ENCODE results near the gene CNOT8. TPM values are rescaled to one million over a fixed set of nuclear protein-coding genes. Genes with fewer than 3 reads are reported as not detected.

Gene CNOT8
- total and polyA plus RNA-seq, 9 of the 15 experiments (the other 6 are each of a cell fraction or from before 2014, with no cell fraction given): 15.2 to 68.9 (median 52.1) TPM

- TF ChIP-seq, protein P1, sequence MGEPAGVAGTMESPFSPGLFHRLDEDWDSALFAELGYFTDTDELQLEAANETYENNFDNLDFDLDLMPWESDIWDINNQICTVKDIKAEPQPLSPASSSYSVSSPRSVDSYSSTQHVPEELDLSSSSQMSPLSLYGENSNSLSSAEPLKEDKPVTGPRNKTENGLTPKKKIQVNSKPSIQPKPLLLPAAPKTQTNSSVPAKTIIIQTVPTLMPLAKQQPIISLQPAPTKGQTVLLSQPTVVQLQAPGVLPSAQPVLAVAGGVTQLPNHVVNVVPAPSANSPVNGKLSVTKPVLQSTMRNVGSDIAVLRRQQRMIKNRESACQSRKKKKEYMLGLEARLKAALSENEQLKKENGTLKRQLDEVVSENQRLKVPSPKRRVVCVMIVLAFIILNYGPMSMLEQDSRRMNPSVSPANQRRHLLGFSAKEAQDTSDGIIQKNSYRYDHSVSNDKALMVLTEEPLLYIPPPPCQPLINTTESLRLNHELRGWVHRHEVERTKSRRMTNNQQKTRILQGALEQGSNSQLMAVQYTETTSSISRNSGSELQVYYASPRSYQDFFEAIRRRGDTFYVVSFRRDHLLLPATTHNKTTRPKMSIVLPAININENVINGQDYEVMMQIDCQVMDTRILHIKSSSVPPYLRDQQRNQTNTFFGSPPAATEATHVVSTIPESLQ (CRISPR knock-in tag; IDR thresholded peaks at IDR 0.05): no peak; the same call in 1 of the 2 replicates
- TF ChIP-seq, protein P2, sequence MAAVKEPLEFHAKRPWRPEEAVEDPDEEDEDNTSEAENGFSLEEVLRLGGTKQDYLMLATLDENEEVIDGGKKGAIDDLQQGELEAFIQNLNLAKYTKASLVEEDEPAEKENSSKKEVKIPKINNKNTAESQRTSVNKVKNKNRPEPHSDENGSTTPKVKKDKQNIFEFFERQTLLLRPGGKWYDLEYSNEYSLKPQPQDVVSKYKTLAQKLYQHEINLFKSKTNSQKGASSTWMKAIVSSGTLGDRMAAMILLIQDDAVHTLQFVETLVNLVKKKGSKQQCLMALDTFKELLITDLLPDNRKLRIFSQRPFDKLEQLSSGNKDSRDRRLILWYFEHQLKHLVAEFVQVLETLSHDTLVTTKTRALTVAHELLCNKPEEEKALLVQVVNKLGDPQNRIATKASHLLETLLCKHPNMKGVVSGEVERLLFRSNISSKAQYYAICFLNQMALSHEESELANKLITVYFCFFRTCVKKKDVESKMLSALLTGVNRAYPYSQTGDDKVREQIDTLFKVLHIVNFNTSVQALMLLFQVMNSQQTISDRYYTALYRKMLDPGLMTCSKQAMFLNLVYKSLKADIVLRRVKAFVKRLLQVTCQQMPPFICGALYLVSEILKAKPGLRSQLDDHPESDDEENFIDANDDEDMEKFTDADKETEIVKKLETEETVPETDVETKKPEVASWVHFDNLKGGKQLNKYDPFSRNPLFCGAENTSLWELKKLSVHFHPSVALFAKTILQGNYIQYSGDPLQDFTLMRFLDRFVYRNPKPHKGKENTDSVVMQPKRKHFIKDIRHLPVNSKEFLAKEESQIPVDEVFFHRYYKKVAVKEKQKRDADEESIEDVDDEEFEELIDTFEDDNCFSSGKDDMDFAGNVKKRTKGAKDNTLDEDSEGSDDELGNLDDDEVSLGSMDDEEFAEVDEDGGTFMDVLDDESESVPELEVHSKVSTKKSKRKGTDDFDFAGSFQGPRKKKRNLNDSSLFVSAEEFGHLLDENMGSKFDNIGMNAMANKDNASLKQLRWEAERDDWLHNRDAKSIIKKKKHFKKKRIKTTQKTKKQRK (IDR thresholded peaks at IDR 0.05; ENCODE audit: borderline replicate concordance, low read depth, low read length): no peak
- TF ChIP-seq, protein P3, sequence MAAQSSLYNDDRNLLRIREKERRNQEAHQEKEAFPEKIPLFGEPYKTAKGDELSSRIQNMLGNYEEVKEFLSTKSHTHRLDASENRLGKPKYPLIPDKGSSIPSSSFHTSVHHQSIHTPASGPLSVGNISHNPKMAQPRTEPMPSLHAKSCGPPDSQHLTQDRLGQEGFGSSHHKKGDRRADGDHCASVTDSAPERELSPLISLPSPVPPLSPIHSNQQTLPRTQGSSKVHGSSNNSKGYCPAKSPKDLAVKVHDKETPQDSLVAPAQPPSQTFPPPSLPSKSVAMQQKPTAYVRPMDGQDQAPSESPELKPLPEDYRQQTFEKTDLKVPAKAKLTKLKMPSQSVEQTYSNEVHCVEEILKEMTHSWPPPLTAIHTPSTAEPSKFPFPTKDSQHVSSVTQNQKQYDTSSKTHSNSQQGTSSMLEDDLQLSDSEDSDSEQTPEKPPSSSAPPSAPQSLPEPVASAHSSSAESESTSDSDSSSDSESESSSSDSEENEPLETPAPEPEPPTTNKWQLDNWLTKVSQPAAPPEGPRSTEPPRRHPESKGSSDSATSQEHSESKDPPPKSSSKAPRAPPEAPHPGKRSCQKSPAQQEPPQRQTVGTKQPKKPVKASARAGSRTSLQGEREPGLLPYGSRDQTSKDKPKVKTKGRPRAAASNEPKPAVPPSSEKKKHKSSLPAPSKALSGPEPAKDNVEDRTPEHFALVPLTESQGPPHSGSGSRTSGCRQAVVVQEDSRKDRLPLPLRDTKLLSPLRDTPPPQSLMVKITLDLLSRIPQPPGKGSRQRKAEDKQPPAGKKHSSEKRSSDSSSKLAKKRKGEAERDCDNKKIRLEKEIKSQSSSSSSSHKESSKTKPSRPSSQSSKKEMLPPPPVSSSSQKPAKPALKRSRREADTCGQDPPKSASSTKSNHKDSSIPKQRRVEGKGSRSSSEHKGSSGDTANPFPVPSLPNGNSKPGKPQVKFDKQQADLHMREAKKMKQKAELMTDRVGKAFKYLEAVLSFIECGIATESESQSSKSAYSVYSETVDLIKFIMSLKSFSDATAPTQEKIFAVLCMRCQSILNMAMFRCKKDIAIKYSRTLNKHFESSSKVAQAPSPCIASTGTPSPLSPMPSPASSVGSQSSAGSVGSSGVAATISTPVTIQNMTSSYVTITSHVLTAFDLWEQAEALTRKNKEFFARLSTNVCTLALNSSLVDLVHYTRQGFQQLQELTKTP (IDR thresholded peaks at IDR 0.05; ENCODE audit: low read depth in 1 of 2, partially characterized antibody in 2 of 2): no peak
- TF ChIP-seq WHSC1 (IDR thresholded peaks at IDR 0.05; ENCODE audit: low read length) (no peak), RBM34 (IDR thresholded peaks at IDR 0.05; ENCODE audit: borderline replicate concordance, insufficient read depth, low read length) (no peak), PPARD (CRISPR knock-in tag; IDR thresholded peaks at IDR 0.05) (no peak), ZNF224 (CRISPR knock-in tag; IDR thresholded peaks at IDR 0.05) (no peak), MYBL2 (IDR thresholded peaks at IDR 0.05; ENCODE audit: low read depth) (no peak), MYBL2 (CRISPR knock-in tag; IDR thresholded peaks at IDR 0.05; ENCODE audit: borderline replicate concordance) (no peak), NFE2L1 (tag; IDR thresholded peaks at IDR 0.05; ENCODE audit: borderline replicate concordance, low read depth) (no peak), DLX4 (CRISPR knock-in tag; IDR thresholded peaks at IDR 0.05) (no peak)
- TF ChIP-seq, protein P4, sequence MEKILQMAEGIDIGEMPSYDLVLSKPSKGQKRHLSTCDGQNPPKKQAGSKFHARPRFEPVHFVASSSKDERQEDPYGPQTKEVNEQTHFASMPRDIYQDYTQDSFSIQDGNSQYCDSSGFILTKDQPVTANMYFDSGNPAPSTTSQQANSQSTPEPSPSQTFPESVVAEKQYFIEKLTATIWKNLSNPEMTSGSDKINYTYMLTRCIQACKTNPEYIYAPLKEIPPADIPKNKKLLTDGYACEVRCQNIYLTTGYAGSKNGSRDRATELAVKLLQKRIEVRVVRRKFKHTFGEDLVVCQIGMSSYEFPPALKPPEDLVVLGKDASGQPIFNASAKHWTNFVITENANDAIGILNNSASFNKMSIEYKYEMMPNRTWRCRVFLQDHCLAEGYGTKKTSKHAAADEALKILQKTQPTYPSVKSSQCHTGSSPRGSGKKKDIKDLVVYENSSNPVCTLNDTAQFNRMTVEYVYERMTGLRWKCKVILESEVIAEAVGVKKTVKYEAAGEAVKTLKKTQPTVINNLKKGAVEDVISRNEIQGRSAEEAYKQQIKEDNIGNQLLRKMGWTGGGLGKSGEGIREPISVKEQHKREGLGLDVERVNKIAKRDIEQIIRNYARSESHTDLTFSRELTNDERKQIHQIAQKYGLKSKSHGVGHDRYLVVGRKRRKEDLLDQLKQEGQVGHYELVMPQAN (IDR thresholded peaks at IDR 0.05; ENCODE audit: borderline replicate concordance): no peak; the same call in 1 of the 2 replicates
Observed at GRCh38 chr5:154858297-154858971, at the start of gene CNOT8 (continued).
